SK-N-MC (cell line): ENCODE data around the gene SPSB1.

ENCODE experiments used
- EZH2 ChIP-seq: fragments of 200-600 bp; sonication (generic); IDR thresholded peaks from one replicate; pipeline ENCODE4 v1.6.1; 2017; ENCODE audit warnings: antibody characterized with exemption
- FOXP2 ChIP-seq: optimal IDR thresholded peaks from 2 replicates; pipeline ENCODE3; 2011; ENCODE audit warnings: mild to moderate bottlenecking, moderate library complexity; ENCODE audit not compliant: insufficient read depth; ENCODE audit errors: extremely low read length, control extremely low read depth
- POLR2AphosphoS5 ChIP-seq: IDR thresholded peaks from 2 replicates; pipeline ENCODE4 v1.6.1; 2012; ENCODE audit warnings: mild to moderate bottlenecking, low read depth, low read length, borderline replicate concordance

GRCh38 chr1:9373619-9374018, 80.9 kb downstream of the SPSB1 start:
- no peak for TF ChIP-seq POLR2AphosphoS5
- TF ChIP-seq EZH2: no peak
- no peak for TF ChIP-seq FOXP2
